HG02759 (cell line): ENCODE data around the gene MIF4GD.
A peak's percentile ranks its signal among the peaks of the same experiment; 100 is the strongest.
"Not testable (repeated sequence)": the region's sequence is repeated elsewhere in the genome, so short reads cannot be mapped to it uniquely, and the experiment has no call there.

ENCODE experiments used
- ATAC-seq: cut with Tn5 transposase; IDR thresholded peaks from one replicate; pipeline ENCODE4 v1.9.1; 2021; ENCODE audit warnings: mild to moderate bottlenecking, moderate library complexity; ENCODE audit not compliant: unreplicated experiment

The MIF4GD gene, protein sequence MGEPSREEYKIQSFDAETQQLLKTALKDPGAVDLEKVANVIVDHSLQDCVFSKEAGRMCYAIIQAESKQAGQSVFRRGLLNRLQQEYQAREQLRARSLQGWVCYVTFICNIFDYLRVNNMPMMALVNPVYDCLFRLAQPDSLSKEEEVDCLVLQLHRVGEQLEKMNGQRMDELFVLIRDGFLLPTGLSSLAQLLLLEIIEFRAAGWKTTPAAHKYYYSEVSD

DNA sequence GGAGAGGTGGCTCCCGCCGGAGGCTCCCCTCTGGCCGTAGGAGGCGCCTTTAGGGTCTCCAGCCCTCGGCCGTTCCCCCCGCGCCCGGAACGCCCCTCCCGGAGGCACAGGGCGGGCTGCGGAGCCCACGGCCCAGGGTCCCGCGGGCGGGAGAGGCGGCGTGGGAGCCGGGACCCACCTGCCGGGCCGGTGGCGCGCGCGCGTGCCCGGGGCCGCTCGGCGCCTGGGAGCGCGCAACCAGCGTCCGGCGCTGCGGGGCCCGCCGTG is at the start of gene MIF4GD:
Gene MIF4GD (minus strand): TSS at position 266 of the 267 bp plus-strand sequence. CDS start 1,036 bp downstream, outside the sequence.
- no peak for ATAC-seq

DNA sequence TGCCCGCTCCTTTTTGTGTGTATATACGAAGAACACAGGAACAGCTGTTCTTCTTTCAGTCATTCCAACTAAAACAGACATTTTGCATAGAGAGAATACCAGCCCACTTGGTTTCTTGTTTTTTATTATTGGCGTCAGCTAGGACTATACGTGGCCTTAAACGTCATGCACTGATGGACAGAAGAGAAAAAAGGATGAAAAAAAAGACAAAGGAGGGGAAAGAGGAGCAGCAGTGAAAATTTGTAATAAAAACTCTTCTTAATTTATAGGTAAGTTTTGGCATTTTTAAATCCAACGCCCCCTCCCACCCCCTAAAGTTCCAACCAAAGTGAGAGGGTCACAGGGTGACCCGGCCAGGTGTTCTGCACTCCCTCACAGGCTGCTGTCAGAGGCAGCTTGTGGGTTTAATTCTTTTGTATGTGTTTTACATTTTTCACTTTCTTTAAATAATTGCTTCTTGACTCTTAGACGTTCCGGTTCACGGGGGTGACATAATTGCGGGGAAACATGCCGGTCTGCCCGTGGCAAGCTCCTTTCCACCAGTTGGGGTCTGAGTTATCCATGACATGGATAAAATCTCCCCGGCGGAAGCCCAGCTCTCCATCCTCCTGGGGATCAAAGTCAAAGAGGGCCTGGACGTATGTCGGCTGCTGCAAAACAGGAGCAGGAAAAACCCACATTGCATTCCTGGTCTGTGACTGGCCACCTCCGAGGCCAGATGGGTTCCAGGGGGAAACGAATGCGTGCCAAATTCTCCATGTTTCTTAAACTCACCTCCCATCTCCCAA is 49.1 kb upstream of the MIF4GD start:
- peak; percentile 66 for ATAC-seq

DNA sequence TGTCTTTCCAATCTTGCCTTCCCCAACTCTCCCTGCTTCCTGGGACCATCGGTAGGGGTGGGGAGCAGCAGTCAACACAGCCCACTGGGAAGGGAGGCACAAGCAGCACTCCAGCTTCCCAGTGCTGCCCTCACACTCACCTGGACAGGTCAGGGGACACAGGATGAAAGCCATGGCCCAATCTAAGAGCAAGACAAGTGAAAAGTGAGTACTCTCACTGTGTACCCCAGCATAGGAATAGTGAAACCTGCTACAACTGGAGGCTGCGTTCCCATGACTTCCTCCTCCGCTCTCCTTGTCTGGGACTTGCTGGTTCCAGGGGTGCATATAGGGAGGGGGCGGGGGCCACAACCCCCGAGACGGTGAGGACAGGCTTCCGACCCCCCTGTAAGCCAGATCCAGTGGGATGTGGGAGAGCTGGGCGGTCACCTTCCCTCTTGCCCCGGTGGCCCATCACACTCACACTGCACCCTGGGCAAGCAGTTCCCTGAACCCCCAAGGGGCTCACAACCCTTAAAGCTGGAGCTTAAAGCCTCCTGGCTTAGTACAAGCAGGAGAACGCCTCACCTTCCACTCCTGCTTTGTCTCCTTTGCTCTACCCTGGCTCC is 47.7 kb upstream of the MIF4GD start:
- no peak for ATAC-seq

GRCh38 chr17:75318211-75318610 is 47.2 kb upstream of the MIF4GD start:
- no peak for ATAC-seq

GRCh38 chr17:75317671-75318070 is 46.6 kb upstream of the MIF4GD start:
- no peak for ATAC-seq

DNA sequence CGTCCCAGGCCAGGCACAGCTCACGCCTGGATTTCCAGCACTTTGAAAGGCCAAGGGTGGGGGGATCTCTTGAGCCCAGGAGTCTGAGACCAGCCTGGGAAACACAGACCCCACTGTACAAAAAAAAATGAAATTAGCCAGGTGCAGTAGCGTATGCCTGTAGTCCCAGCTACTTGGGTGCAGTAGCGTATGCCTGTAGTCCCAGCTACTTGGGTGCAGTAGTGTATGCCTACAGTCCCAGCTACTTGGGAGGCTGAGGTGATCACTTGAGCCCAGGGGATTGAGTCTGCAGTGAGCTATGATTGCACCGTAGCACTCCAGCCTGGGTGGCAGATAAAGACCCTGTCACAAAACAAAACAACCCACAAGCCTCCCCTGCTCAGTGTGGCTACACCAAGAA is 45.2 kb upstream of the MIF4GD start:
- no peak for ATAC-seq

- no peak for ATAC-seq
These were observed 44.7 kb upstream of the MIF4GD start for GRCh38 chr17:75315541-75316243.

DNA sequence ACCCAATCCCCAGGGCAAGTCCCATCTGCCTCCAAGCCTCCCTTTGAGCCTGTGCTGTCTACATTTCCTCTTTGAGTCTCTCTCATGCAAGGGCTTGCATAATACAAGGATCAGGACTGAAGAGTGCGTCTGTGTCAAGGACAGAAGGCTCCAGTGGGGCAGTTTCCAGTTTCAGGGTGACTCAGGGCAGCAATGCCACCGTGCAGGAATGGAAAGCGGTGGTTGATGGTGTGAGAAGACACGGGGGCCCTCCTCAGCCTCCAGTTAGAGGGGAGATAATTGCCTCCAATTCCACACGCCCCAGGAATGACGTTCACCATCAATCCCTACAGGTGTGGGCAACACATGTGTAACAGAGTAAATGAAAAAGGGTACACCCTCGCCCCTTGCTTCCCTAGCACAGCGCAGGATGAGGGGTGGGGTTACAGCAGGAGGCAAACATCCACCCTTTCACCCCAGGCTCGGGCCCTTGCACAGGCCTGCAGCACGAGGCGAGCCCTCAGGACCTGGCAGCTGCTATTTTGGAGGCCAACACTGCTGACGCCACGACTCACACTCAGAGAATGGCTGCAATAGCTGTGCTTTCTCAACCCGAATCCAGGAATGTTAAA is 43.0 kb upstream of the MIF4GD start:
- peak; percentile 55 for ATAC-seq

- ATAC-seq = no peak
These were observed 38.0 kb upstream of the MIF4GD start for GRCh38 chr17:75308732-75309629.

- ATAC-seq = no peak
These were observed 37.1 kb upstream of the MIF4GD start for GRCh38 chr17:75307957-75308731.

DNA sequence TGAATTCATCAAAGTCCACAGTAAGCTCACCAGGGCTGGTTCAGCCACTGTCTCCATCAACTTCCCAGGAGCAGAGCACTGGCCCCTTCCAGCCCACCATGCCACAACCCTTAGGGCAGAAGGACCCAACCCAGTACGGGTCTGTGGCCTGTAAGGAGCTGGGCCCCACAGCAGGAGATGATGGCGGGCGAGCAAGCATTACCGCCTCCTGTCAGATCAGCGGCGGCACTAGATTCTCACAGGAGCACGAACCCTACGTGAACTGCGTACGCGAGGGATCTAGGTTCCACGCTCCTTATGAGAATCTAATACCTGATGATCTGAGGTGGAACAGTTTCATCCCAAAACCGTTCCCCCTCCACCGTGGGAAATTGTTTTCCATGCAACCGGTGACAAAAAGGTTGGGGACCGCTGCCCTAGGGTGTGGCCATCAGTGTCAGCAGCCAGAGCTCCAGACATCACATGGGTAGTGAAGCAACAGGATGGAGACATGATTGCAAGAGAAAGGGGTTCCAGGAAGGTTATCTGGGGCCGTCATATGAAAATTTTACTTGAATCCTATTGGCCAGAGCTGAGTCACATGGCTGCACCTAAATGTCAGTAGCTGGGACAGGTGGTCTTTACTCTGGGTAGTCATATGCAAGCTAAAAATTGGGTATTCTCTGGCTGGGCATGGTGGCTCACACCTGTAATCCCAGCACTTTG is 30.6 kb upstream of the MIF4GD start:
- ATAC-seq = no peak

DNA sequence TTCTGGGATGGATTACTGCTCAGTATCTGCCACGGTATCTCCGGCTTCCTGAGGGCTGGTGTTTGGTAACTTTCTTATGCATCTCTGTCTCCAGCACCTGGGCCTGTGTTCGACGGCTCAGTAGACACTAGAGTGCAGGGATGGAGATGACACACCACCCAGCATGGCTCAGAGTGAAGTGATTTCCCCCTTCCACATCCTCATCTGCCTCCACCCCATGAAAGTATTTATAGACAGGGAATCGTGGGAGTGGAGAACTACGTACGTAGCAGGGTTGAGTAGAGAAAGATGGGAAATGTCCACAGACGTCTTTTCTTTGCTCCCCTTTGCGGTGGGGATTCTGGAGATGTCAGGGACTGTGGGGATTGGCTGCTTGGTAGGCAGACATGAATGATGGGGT is 30.0 kb upstream of the MIF4GD start:
- ATAC-seq = no peak

DNA sequence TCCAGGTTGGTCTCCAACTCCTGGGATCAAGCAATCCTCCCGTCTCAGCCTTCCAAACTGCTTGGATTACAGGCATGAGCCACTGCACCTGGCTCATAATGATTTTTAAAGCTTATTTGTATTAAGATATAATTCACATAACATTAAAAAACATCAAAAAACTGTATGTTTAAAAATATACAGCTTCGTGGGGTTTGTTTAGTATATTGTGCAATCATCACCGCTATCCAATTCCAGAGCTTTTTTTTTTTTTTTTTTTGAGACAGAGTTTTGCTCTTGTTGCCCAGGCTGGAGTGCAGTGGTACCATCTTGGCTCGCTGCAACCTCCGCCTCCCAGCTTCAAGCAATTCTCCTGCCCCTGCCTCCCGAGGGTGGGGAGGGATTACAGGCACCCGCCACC is 29.2 kb upstream of the MIF4GD start:
- no peak for ATAC-seq

- ATAC-seq = peak; percentile 69
These were observed 24.4 kb upstream of the MIF4GD start for GRCh38 chr17:75295201-75296158.

DNA sequence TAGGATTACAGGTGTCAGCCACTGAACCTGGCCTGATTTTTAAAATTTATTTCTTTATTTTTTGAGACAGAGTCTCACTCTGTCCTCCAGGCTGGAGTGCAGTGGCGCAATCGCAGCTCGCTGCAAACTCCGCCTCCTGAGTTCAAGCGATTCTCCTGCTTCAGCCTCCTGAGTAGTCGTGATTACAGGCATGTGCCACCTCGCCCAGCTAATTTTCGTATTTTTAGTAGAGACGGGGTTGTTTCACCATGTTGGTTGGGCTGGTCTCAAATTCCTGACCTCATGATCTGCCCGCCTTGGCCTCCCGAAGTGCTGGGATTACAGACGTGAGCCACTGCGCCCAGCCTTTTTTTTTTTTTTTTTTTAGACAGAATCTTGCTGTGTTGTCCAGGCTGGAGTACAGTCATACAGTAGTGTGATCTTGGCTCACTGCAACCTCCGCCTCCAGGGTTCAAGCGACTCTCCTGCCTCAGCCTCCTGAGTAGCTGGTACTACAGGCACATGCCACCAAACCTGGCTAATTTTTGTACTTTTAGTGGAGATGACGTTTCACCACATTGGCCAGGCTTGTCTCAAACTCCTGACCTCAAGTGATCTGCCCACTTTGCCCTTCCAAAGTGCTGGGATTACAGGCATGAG is 21.9 kb upstream of the MIF4GD start:
- ATAC-seq = not testable (repeated sequence)

DNA sequence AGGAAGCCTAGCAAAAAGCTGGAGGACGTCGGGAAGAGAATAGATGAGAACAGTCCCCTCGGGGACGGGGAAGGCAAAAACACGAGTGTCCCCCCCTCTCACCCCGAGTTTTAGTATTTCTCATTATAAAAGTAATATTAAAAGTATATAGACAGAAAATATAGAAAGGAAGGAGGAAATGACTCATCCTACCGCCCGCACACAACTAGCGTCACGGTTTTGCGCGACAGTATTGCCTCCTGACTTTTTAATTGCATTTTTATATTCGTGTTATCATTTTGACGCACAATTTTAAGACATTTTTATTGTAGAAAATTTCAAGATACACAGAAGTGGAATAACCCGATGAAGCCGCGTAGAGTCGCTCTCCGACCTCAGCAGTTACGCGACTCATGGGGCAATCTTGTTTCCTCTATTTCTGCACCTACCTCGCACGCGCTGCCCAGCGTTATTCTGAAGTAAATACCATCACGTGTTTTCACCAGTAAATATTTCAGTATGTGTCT is 18.9 kb upstream of the MIF4GD start:
- peak; percentile 1 for ATAC-seq
